Mesothelial cell of epicardium (in vitro differentiated cells): ENCODE measurements around the gene CALN1. TPM values are rescaled to one million over a fixed set of nuclear protein-coding genes. Genes with fewer than 3 reads are reported as not detected.

Experiments used
- DNase-seq, 2 experiments: peaks; one replicate each; pipeline ENCODE4 v3.0.0; 2021; ENCODE audit warnings: low spot score in 2 of 2; ENCODE audit not compliant: unreplicated experiment in 2 of 2
- H3K27ac Mint-ChIP-seq: 2 replicates; pipeline ENCODE4 v1.8.0; 2021; ENCODE audit warnings: mixed read lengths
- H3K27me3 Mint-ChIP-seq: 2 replicates; pipeline ENCODE4 v1.8.0; 2021; ENCODE audit warnings: low read depth, mixed read lengths
- H3K36me3 Mint-ChIP-seq: 2 replicates; pipeline ENCODE4 v1.8.0; 2021; ENCODE audit warnings: mixed read lengths
- H3K4me1 Mint-ChIP-seq: 2 replicates; pipeline ENCODE4 v1.8.0; 2021; ENCODE audit warnings: mixed read lengths
- H3K4me3 Mint-ChIP-seq: 2 replicates; pipeline ENCODE4 v1.8.0; 2021; ENCODE audit warnings: mild to moderate bottlenecking, moderate library complexity, mixed read lengths
- H3K9me3 Mint-ChIP-seq: 2 replicates; pipeline ENCODE4 v1.8.0; 2021; ENCODE audit warnings: mixed read lengths
- CTCF ChIP-seq: fragments of 200-600 bp; sonication (generic); IDR thresholded peaks from one replicate; pipeline ENCODE4 v1.5.0; 2021; ENCODE audit warnings: antibody characterized with exemption; ENCODE audit not compliant: unreplicated experiment
- total RNA-seq: library from RNA; stranded (reverse); gene quantifications from 3 replicates; pipeline ENCODE4 v1.2.1, GENCODE V29; 2021

Gene CALN1
- total RNA-seq, 1 donor from 2014 or later = 1.1 TPM

- Mint-ChIP-seq H3K27me3 (peaks cover 27% of the 10 kb centered on the region), H3K36me3 (no peaks in the 10 kb centered on the region), H3K9me3 (peaks cover 5% of the 10 kb centered on the region), H3K4me3 (no peak overlapping the region), H3K27ac (no peak overlapping the region), H3K4me1 (no peaks in the 10 kb centered on the region)
- no peak for TF ChIP-seq CTCF
- DNase-seq = no peak
These were observed 358.8 kb downstream of the CALN1 start for GRCh38 chr7:72053292-72053691.

- Mint-ChIP-seq H3K4me1 (no peaks in the 10 kb centered on the region), H3K27ac (no peak overlapping the region), H3K4me3 (no peak overlapping the region), H3K27me3 (peaks cover 43% of the 10 kb centered on the region), H3K36me3 (no peaks in the 10 kb centered on the region), H3K9me3 (no peaks in the 10 kb centered on the region)
- no peak for DNase-seq
- TF ChIP-seq CTCF = no peak
These were observed 363.7 kb downstream of the CALN1 start for GRCh38 chr7:72048420-72048819.

GRCh38 chr7:72042855-72043254 is 369.3 kb downstream of the CALN1 start:
- no peak for DNase-seq
- Mint-ChIP-seq H3K27me3 (peaks cover 18% of the 10 kb centered on the region), H3K36me3 (no peaks in the 10 kb centered on the region), H3K4me3 (no peak overlapping the region), H3K4me1 (no peaks in the 10 kb centered on the region), H3K9me3 (peaks cover 11% of the 10 kb centered on the region), H3K27ac (no peak overlapping the region)
- TF ChIP-seq CTCF = no peak

GRCh38 chr7:72040641-72041040 is 371.5 kb downstream of the CALN1 start:
- Mint-ChIP-seq H3K36me3 (no peaks in the 10 kb centered on the region), H3K27ac (no peak overlapping the region)
- TF ChIP-seq CTCF = no peak

GRCh38 chr7:72039460-72039859 is 372.7 kb downstream of the CALN1 start:
- Mint-ChIP-seq H3K27me3 (peaks cover 7% of the 10 kb centered on the region), H3K27ac (no peak overlapping the region)
- DNase-seq = no peak

More at GRCh38 chr7:72040641-72041040, 371.5 kb downstream of the CALN1 start:
- no peaks in the 10 kb centered on the region for H3K4me1 Mint-ChIP-seq
- H3K9me3 Mint-ChIP-seq = peaks cover 23% of the 10 kb centered on the region
- no peak overlapping the region for H3K4me3 Mint-ChIP-seq
- no peak for DNase-seq
- peaks cover 10% of the 10 kb centered on the region for H3K27me3 Mint-ChIP-seq

More at GRCh38 chr7:72039460-72039859, 372.7 kb downstream of the CALN1 start:
- no peaks in the 10 kb centered on the region for H3K36me3 Mint-ChIP-seq
- TF ChIP-seq CTCF = no peak
- no peaks in the 10 kb centered on the region for H3K4me1 Mint-ChIP-seq
- H3K9me3 Mint-ChIP-seq = peaks cover 25% of the 10 kb centered on the region
- no peak overlapping the region for H3K4me3 Mint-ChIP-seq
